ENCODE results near the gene MAD1L1. TPM values are rescaled to one million over a fixed set of nuclear protein-coding genes. Genes with fewer than 3 reads are reported as not detected.

Gene MAD1L1
- total and polyA plus RNA-seq, 3 donors from 2014 or later, result 63.1 to 149 (median 94.6) TPM

DNA sequence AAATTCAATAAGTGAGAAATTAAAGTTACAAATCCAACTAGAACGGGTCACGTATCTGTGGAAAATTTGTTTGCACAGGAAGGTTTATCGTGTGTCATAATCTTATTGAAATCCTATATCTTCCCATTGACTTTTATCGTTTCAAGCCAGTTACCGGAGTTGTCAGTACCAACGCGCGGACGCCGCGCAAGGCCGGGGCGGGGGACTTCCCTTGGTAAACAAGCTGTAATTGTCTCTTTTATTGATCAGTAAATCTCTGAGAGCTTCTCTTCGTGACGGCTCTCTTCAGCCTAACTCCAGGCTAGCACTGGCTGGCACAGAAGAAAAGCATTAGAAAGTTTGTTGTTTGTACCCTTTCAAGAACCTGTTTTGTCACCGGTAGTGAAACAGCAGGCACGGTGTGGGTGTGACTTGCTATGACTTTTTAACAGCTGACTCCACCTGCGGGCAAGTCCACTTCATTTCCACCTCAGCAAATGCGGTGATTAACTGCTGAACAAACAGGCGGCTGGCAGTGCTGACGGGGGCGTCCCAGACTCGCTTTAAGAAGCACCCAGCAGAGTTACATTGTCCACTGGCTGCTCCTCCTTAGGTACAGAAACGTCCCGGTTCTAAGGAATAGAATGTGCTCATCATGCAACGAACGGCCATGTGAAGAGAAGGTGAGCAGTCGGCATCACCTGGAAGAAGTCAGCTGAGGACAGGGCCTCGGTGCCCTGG, 215.8 kb downstream of the MAD1L1 start:
- intact Hi-C loops (cut with DNase I; ENCODE audit: low total_unique reads), result no loop called here
- no peak overlapping the region for H3K27ac ChIP-seq
- H3K4me3 ChIP-seq, result no peak overlapping the region
- H3K4me1 ChIP-seq, result peaks cover 13% of the 10 kb centered on the region
- 91 to 92% methylated on average over 28 to 29 of the region's 29 CpGs for WGBS, 2 donors
- DNase-seq, result no peak
- H3K36me3 ChIP-seq (ENCODE audit: low read depth, missing control alignments), result no peaks in the 10 kb centered on the region
- H3K27me3 ChIP-seq, result no peaks in the 10 kb centered on the region
- no peaks in the 10 kb centered on the region for H3K9me3 ChIP-seq
- TF ChIP-seq, protein P1, sequence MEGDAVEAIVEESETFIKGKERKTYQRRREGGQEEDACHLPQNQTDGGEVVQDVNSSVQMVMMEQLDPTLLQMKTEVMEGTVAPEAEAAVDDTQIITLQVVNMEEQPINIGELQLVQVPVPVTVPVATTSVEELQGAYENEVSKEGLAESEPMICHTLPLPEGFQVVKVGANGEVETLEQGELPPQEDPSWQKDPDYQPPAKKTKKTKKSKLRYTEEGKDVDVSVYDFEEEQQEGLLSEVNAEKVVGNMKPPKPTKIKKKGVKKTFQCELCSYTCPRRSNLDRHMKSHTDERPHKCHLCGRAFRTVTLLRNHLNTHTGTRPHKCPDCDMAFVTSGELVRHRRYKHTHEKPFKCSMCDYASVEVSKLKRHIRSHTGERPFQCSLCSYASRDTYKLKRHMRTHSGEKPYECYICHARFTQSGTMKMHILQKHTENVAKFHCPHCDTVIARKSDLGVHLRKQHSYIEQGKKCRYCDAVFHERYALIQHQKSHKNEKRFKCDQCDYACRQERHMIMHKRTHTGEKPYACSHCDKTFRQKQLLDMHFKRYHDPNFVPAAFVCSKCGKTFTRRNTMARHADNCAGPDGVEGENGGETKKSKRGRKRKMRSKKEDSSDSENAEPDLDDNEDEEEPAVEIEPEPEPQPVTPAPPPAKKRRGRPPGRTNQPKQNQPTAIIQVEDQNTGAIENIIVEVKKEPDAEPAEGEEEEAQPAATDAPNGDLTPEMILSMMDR (IDR thresholded peaks at IDR 0.05), result no peak
- TF ChIP-seq POLR2A (IDR thresholded peaks at IDR 0.05), result no peak

DNA sequence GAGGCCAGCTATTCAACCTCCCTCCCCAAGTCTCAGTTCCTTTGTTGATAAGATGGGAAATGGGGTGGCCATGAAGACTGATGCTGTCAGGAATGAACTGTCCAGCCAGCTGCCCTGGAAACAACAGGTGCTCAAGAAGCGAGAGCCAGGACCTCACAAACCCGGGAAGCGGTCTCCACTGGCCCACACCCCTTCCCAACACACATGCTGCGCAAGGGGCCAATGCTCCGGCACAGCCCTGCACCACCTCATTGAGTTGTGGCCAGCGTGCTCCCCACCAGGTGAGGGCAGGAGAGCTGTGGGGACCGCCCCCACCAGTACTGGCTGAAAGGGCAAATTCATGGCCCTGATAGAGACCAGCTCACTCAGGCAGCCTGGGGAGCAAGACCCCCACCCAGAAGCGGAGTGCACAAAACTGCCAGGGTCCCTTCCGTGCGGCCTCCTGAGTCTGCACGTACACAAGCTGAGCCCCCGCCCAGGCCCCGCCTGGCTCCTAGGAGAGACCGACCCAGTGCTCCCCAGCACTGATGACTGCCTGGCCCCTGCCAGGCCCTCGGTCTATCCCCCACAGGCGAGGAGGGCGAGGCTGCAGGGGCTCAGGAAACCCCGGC, 216.6 kb downstream of the MAD1L1 start:
- no peak overlapping the region for H3K4me3 ChIP-seq
- H3K9me3 ChIP-seq, result no peaks in the 10 kb centered on the region
- H3K27me3 ChIP-seq, result no peaks in the 10 kb centered on the region
- TF ChIP-seq, protein P1 (IDR thresholded peaks at IDR 0.05), result no peak
- no peak for TF ChIP-seq POLR2A (IDR thresholded peaks at IDR 0.05)
- H3K27ac ChIP-seq, result no peak overlapping the region
- no peaks in the 10 kb centered on the region for H3K36me3 ChIP-seq (ENCODE audit: low read depth, missing control alignments)
- intact Hi-C loops (cut with DNase I; ENCODE audit: low total_unique reads), result no loop called here
- H3K4me1 ChIP-seq, result peaks cover 13% of the 10 kb centered on the region
- DNase-seq, result no peak
- WGBS, 2 donors, result 96 to 100% methylated on average over 10 to 18 of the region's 18 CpGs

DNA sequence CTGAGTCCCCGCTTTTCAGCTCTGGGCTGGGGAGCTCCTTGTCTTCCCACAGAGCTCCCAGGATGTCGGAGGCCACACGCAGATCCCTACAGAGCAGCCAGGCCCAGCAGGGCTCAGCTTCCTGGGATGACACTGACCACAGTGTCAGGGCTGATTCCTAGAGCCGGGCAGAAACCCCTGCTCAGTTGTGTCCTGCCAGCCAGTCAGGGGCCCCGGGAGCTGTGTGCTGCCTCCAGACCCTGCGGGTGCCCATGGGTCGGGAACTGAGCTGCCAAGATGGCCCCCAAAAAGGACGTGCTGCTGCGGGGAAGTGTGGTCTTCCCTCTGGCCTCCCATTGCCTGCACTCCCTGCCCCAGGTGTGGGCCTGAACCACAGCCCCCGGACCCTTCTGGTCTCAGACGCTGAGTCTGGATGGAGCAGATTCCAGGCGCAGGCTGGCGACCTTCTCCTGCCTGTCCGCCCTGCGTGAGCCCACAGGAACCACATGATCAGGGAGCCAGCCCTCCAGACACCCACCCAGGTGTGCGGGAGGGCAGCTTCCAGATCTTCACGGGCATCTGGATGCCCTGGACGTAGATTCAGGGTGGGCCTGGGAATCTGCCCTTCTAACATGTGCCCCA, 217.4 kb downstream of the MAD1L1 start:
- Histone ChIP-seq H3K36me3 (ENCODE audit: low read depth, missing control alignments) (no peaks in the 10 kb centered on the region), H3K4me1 (peaks cover 13% of the 10 kb centered on the region), H3K9me3 (no peaks in the 10 kb centered on the region), H3K27me3 (no peaks in the 10 kb centered on the region), H3K27ac (no peak overlapping the region), H3K4me3 (no peak overlapping the region)
- 93 to 100% methylated on average over 4 to 18 of the region's 18 CpGs for WGBS, 2 donors
- TF ChIP-seq, protein P1 (IDR thresholded peaks at IDR 0.05), result no peak
- no peak for TF ChIP-seq POLR2A (IDR thresholded peaks at IDR 0.05)
- DNase-seq, result no peak
- intact Hi-C loops (cut with DNase I; ENCODE audit: low total_unique reads), result no loop called here

DNA sequence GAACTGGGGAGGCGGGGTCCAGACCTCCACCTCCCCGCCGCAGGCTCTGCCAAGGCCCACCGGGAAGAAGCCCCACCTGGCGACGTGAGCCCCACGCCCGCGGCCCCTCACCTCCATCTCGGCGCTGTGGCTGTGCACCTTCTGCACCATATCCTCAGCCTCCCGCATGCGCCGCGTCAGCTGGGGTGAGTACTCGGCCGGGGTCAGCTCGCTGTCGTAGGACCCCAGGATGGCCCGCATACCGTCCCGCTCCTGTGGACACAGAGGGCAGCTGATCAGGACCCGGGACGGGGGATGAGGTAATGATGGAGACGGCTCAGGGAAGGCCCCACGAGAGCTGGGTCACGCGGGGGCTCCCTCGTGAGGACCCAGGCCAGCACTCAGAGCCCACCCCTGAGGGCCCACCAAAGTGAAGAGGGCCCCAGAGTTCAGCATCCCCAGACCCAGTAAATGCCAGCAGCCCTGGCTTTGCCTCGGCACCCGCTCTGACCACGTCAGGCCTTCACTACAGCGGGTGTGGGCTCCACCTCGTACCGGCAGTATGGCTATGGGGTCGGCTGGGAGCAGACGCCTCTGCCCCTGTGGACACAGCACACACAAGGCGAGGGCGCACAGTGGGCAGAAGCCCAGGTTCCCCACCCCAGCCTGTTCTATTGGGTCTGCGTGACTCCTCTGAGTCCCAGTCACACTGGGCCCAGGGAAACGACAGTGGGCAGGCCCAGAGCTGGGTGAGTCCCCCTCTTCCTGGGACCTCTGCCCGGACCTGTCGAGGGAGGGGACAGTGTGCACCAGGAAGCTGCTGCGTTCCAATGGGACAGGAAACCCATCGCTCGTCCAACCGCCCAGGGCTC, 218.1 kb downstream of the MAD1L1 start:
- 96 to 98% methylated on average over 23 to 47 of the region's 47 CpGs for WGBS, 2 donors
- H3K9me3 ChIP-seq, result no peaks in the 10 kb centered on the region

More for the DNA sequence above, 218.1 kb downstream of the MAD1L1 start:
- DNase-seq, result no peak
- Histone ChIP-seq H3K4me1 (peaks cover 13% of the 10 kb centered on the region), H3K36me3 (ENCODE audit: low read depth, missing control alignments) (no peaks in the 10 kb centered on the region), H3K4me3 (no peak overlapping the region), H3K27me3 (no peaks in the 10 kb centered on the region), H3K27ac (no peak overlapping the region)
- intact Hi-C loops (cut with DNase I; ENCODE audit: low total_unique reads), result no loop called here
- TF ChIP-seq, protein P1 (IDR thresholded peaks at IDR 0.05), result no peak
- TF ChIP-seq POLR2A (IDR thresholded peaks at IDR 0.05), result no peak
